Kidney (tissue), 14 donors: Measurements from ENCODE around the gene NOVA1. TPM values are rescaled to one million over a fixed set of nuclear protein-coding genes. Genes with fewer than 3 reads are reported as not detected.

Source experiments
- DNase-seq, 5 donors: peaks; one replicate each; pipeline ENCODE4 v3.0.0-alpha.2; 2013 to 2020
- FAIRE-seq: peaks from 2 replicates; lab custom pipeline; 2012; peaks lifted over from hg19 to GRCh38; lab: Jason Lieb, UNC
- H3K27ac ChIP-seq, 2 donors: one replicate each; pipeline ENCODE4 v1.7.0; 2013; ENCODE audit warnings: low read depth in 2 of 2, low read length in 2 of 2, inconsistent platforms in 1 of 2
- H3K27me3 ChIP-seq: one replicate; pipeline ENCODE4 v1.7.1; 2013; ENCODE audit warnings: low read length, inconsistent platforms; ENCODE audit not compliant: control insufficient read depth, insufficient read depth
- H3K36me3 ChIP-seq, 3 donors: one replicate each; pipeline versions ENCODE4 v1.7.0 to v1.7.1; 2013; ENCODE audit warnings: low read length in 3 of 3, control low read depth in 1 of 3, inconsistent platforms in 1 of 3; ENCODE audit not compliant: insufficient read depth in 3 of 3, control insufficient read depth in 2 of 3
- H3K4me1 ChIP-seq, 3 donors: one replicate each; pipeline versions ENCODE4 v1.7.0 to v1.7.1; 2013; ENCODE audit warnings: low read length in 3 of 3, inconsistent platforms in 1 of 3, low read depth in 1 of 3; ENCODE audit not compliant: control insufficient read depth in 2 of 3, insufficient read depth in 2 of 3
- H3K4me3 ChIP-seq, 3 donors: one replicate each; pipeline versions ENCODE4 v1.7.0 to v1.8.1; 2013; ENCODE audit warnings: low read length in 3 of 3, control low read depth in 1 of 3, inconsistent platforms in 1 of 3
- H3K9ac ChIP-seq, 3 donors: one replicate each; pipeline versions ENCODE4 v1.7.0 to v1.7.1; 2013; ENCODE audit warnings: low read length in 3 of 3, control low read depth in 1 of 3, inconsistent platforms in 1 of 3
- H3K9me3 ChIP-seq, 3 donors: one replicate each; pipeline versions ENCODE4 v1.7.0 to v1.7.1; 2013; ENCODE audit warnings: low read length in 3 of 3, control low read depth in 1 of 3, inconsistent platforms in 1 of 3; ENCODE audit not compliant: control insufficient read depth in 2 of 3, insufficient read depth in 1 of 3
- intact Hi-C: fragments of 100-400 bp; cut with DNase I; formaldehyde crosslinking; loops from one replicate; pipeline ENCODE4 v1.11.1; 2022
- polyA plus RNA-seq: library from polyadenylated mRNA; stranded (reverse); fragments of 350-450 nt; fragmentation: Illumina TruSeq; extraction: RNeasy Lipid Tissue Mini Kit (QIAGEN cat#74804); gene quantifications from one replicate; pipeline ENCODE4 v1.2.3, GENCODE V29; 2014; ENCODE audit warnings: low read depth, low replicate concordance; ENCODE audit not compliant: insufficient read depth
- total RNA-seq: library from RNA; stranded (reverse); fragmentation: NEBNext Ultra II Directional; extraction: Animal tissue kit (Norgen Biotek cat#: 25700); gene quantifications from one replicate; pipeline ENCODE4 v1.2.1, GENCODE V29; 2021
- TF ChIP-seq, protein P1 (sequence below): IDR thresholded peaks from 3 replicates; pipeline ENCODE4 v1.5.1; 2012; ENCODE audit warnings: mild to moderate bottlenecking, moderate library complexity, borderline replicate concordance; ENCODE audit not compliant: insufficient read depth; ENCODE audit errors: extremely low read depth
- donor health status: control.
- donor health status: control.
- donor health status: control.
- donor health status: control.
- donor health status: control.
- donor health status: DM: yes; HTN: yes; CAD: no.
- donor health status: Normal renal cell carcinoma (clear cell type).

NOVA1 gene
- total and polyA plus RNA-seq, 2 donors from 2014 or later = 10.2 to 15.0 TPM

DNA sequence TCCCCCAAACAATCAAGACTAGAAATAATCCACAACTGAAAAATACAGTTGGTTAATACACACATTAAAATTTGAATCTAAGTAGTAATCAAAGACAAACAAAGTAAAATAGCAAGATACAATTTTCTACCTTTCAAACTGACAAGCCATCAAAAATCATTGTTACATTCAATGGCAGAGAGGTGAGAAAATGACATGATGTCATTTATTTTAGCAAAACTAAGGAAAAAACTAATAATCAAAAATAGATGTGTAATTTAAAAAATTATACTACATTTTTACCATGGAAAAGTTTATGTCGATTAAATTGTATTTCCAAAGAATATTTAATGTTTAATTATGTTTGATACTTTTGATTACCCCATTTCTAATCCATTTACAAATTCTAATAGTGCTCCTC, 59.7 kb downstream of the NOVA1 start:
- intact Hi-C loops = no loop called here
- Histone ChIP-seq H3K27me3 (no peaks in the 10 kb centered on the region), H3K9ac (no peak overlapping the region), H3K4me1 (no peaks in the 10 kb centered on the region), H3K4me3 (no peak overlapping the region), H3K36me3 (no peaks in the 10 kb centered on the region), H3K9me3 (no peaks in the 10 kb centered on the region), H3K27ac (no peak overlapping the region)
- TF ChIP-seq, protein P1, sequence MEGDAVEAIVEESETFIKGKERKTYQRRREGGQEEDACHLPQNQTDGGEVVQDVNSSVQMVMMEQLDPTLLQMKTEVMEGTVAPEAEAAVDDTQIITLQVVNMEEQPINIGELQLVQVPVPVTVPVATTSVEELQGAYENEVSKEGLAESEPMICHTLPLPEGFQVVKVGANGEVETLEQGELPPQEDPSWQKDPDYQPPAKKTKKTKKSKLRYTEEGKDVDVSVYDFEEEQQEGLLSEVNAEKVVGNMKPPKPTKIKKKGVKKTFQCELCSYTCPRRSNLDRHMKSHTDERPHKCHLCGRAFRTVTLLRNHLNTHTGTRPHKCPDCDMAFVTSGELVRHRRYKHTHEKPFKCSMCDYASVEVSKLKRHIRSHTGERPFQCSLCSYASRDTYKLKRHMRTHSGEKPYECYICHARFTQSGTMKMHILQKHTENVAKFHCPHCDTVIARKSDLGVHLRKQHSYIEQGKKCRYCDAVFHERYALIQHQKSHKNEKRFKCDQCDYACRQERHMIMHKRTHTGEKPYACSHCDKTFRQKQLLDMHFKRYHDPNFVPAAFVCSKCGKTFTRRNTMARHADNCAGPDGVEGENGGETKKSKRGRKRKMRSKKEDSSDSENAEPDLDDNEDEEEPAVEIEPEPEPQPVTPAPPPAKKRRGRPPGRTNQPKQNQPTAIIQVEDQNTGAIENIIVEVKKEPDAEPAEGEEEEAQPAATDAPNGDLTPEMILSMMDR = no peak
- DNase-seq (no peak), FAIRE-seq (no peak)

DNA sequence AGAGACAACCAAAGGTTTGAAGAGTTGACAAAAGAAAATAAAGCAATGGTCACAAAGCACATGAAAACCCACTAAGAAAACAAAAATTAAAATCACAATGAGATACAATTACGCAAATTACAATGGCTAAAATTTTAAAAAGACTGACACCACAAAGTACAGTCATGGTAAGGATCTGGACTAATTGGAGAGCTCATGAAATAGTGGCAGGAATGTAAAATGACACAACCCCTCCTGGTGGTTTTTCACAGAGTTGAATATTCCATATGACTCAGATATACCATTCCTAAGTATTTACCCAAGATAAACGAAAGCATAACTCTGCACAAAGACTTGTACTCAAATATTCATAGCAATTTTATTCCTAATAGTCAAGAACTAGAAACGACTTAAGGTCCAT, 65.9 kb downstream of the NOVA1 start:
- FAIRE-seq (no peak), DNase-seq (no peak)
- Histone ChIP-seq H3K27ac (no peak overlapping the region), H3K4me1 (no peaks in the 10 kb centered on the region), H3K9me3 (no peaks in the 10 kb centered on the region), H3K36me3 (no peaks in the 10 kb centered on the region), H3K4me3 (no peak overlapping the region), H3K9ac (no peak overlapping the region), H3K27me3 (no peaks in the 10 kb centered on the region)
- intact Hi-C loops = no loop called here
- TF ChIP-seq, protein P1 = no peak

DNA sequence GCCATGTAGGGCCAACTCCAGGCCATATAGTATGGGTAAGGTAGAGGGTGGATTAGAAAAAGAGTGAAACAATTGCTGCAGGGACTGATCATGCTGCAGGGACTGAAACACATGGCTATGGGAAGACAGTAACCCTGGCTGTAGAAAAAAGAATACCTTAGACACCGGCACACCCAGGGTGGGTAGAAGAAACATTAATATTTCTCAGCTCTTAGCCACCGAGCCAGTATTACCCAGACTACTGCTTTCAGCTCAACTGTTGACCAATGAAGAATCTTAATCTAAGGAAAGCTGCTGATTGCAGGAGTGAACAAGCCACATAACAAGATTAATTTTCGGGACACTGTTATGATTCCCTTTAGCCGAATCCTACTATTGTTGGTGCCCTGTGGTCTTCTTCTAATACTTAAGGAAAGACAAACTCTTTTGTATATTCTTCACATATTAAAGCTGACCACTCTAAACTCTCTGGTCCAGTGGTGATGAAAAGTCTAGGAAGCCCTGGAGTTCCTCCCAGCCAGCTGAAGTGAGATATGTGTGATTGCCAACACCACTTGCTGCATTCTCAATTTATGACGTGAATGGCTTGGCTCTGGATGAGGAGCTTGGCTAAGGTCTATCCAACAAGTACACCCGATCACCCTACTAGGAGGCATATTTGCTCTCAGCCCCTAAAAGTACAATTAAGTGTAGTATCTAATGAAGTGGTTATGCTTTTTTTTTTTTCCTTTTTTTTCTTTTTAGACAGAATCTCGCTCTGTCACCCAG, 69.2 kb downstream of the NOVA1 start:
- intact Hi-C loops = no loop called here
- H3K27ac ChIP-seq = no peak overlapping the region
- H3K27me3 ChIP-seq = no peaks in the 10 kb centered on the region
- FAIRE-seq (no peak), DNase-seq (no peak)
- no peak overlapping the region for H3K4me3 ChIP-seq
- no peaks in the 10 kb centered on the region for H3K36me3 ChIP-seq
- H3K9me3 ChIP-seq = no peaks in the 10 kb centered on the region
- H3K9ac ChIP-seq = no peak overlapping the region
- H3K4me1 ChIP-seq = no peaks in the 10 kb centered on the region
- TF ChIP-seq, protein P1 = no peak
